ENCODE data around the gene PLXNA1. TPM values are rescaled to one million over a fixed set of nuclear protein-coding genes. Genes with fewer than 3 reads are reported as not detected.

The PLXNA1 gene
- total RNA-seq (2022; extraction: Qiagen RNA extraction) = 20.5 to 26.4 TPM (median 24.1 TPM) in 5 replicates

DNA sequence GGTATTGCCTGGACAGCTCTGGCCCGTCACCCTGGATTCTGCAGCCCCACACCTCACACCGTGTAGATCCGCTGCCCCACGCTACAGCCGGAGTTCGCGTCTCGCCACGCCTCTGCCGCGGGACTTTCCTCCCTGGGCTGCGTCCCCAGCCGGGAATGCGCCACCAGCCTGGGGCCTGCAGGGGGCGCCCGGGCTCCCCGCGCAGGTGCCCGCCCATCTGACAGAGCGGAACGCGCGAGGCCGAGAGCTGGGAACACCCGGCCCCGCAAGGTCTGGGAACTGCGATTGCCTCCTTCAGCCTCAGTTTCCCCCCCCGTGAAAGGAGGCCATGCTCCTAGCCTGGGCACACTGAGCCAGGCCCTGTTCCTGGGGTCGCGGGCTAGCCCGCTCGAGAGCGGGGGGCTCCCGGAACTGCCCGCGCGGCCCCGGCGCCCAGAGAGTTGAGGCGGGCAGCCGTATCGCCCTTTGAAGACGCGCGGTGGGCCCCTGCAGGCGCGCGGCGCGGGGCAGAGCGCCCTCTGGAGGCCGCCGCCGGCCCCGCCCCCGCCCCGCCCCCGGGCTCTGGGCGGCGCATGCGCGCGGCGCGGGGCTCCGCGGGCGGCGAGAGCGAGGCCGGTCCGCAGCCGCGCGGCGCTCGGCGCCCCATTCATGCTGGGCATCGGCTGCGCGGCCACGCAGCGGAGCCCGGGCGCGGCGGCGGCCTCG, at the start of gene PLXNA1:
Gene PLXNA1, plus strand, starts transcription at position 645 of the 705 bp plus-strand sequence. CDS start 5,479 bp downstream, outside the sequence.

Other genes starting within 250 kb of the PLXNA1 start
- not detected in 5 replicates for gene PRR23E, start 210.0 kb downstream of the PLXNA1 start, total RNA-seq (2022; extraction: Qiagen RNA extraction)

Data from A549 treated with Hydrocortisone at 1 μM for 4 hours (cell line).